Iris pigment epithelial cell (primary cell): ENCODE results near the gene PYY.
"Not testable (repeated sequence)": the region's sequence is repeated elsewhere in the genome, so short reads cannot be mapped to it uniquely, and the experiment has no call there.

ENCODE experiments used
- DNase-seq: peaks from one replicate; pipeline ENCODE4 v3.0.0-alpha.2; 2011; ENCODE audit warnings: low read depth

The PYY gene

GRCh38 chr17:43978078-43978477 lies 24.3 kb upstream of the PYY start:
- no peak for DNase-seq

- no peak for DNase-seq
Observed at GRCh38 chr17:43976963-43977837, 23.5 kb upstream of the PYY start.

- no peak for DNase-seq
Observed at GRCh38 chr17:43975898-43976297, 22.2 kb upstream of the PYY start.

- no peak for DNase-seq
Observed at GRCh38 chr17:43974382-43975266, 20.9 kb upstream of the PYY start.

GRCh38 chr17:43972444-43973212 lies 18.9 kb upstream of the PYY start:
- DNase-seq, result not testable (repeated sequence)

GRCh38 chr17:43971436-43971835 lies 17.7 kb upstream of the PYY start:
- not testable (repeated sequence) for DNase-seq

- no peak for DNase-seq
Observed at GRCh38 chr17:43970366-43970765, 16.6 kb upstream of the PYY start.

- no peak for DNase-seq
Observed at GRCh38 chr17:43967251-43967875, 13.6 kb upstream of the PYY start.

GRCh38 chr17:43966276-43966675 lies 12.5 kb upstream of the PYY start:
- DNase-seq, result no peak

GRCh38 chr17:43962479-43962878 lies 8.7 kb upstream of the PYY start:
- no peak for DNase-seq

- no peak for DNase-seq
Observed at GRCh38 chr17:43961954-43962353, 8.2 kb upstream of the PYY start.

- not testable (repeated sequence) for DNase-seq
Observed at GRCh38 chr17:43961292-43961691, 7.6 kb upstream of the PYY start.

- DNase-seq, result peak; percentile 63
Observed at GRCh38 chr17:43958748-43959352, 5.1 kb upstream of the PYY start.

GRCh38 chr17:43956222-43956621 lies 2.5 kb upstream of the PYY start:
- no peak for DNase-seq

- DNase-seq, result no peak
Observed at GRCh38 chr17:43952724-43953666, 745 bp downstream of the PYY start.

GRCh38 chr17:43952351-43952723 lies 1.4 kb downstream of the PYY start:
- no peak for DNase-seq

- no peak for DNase-seq
Observed at GRCh38 chr17:43951750-43952149, 2.0 kb downstream of the PYY start.

GRCh38 chr17:43950554-43950953 lies 3.2 kb downstream of the PYY start:
- no peak for DNase-seq

GRCh38 chr17:43949781-43950180 lies 4.0 kb downstream of the PYY start:
- no peak for DNase-seq

- no peak for DNase-seq
Observed at GRCh38 chr17:43946781-43947180, 7.0 kb downstream of the PYY start.
